22Rv1 (cell line): ENCODE results near the gene MSRB2.
A peak's percentile ranks its signal among the peaks of the same experiment; 100 is the strongest.

Experiments
- H3K27ac ChIP-seq: fragments of 450-650 bp; 2 replicates; pipeline ENCODE4 v1.5.1; 2017
- ZFX ChIP-seq: fragments of 450-650 bp; IDR thresholded peaks from 2 replicates; pipeline ENCODE4 v1.6.1; 2017; ENCODE audit warnings: antibody characterized with exemption, borderline replicate concordance
- TF ChIP-seq, protein P1 (sequence below): fragments of 450-650 bp; IDR thresholded peaks from 2 replicates; pipeline ENCODE4 v1.5.1; 2017; ENCODE audit warnings: mild to moderate bottlenecking

MSRB2 gene

GRCh38 chr10:23073527-23073926, 21.9 kb upstream of the MSRB2 start:
- no peak overlapping the region for H3K27ac ChIP-seq
- TF ChIP-seq, protein P1, sequence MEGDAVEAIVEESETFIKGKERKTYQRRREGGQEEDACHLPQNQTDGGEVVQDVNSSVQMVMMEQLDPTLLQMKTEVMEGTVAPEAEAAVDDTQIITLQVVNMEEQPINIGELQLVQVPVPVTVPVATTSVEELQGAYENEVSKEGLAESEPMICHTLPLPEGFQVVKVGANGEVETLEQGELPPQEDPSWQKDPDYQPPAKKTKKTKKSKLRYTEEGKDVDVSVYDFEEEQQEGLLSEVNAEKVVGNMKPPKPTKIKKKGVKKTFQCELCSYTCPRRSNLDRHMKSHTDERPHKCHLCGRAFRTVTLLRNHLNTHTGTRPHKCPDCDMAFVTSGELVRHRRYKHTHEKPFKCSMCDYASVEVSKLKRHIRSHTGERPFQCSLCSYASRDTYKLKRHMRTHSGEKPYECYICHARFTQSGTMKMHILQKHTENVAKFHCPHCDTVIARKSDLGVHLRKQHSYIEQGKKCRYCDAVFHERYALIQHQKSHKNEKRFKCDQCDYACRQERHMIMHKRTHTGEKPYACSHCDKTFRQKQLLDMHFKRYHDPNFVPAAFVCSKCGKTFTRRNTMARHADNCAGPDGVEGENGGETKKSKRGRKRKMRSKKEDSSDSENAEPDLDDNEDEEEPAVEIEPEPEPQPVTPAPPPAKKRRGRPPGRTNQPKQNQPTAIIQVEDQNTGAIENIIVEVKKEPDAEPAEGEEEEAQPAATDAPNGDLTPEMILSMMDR = no peak
- TF ChIP-seq ZFX = no peak

- TF ChIP-seq, protein P1 = no peak
- TF ChIP-seq ZFX = no peak
- no peak overlapping the region for H3K27ac ChIP-seq
These were observed 19.7 kb upstream of the MSRB2 start for GRCh38 chr10:23075672-23076071.

GRCh38 chr10:23078114-23078513, 17.3 kb upstream of the MSRB2 start:
- TF ChIP-seq ZFX = no peak
- TF ChIP-seq, protein P1 = no peak
- no peak overlapping the region for H3K27ac ChIP-seq

- no peak overlapping the region for H3K27ac ChIP-seq
- TF ChIP-seq ZFX = no peak
- TF ChIP-seq, protein P1 = no peak
These were observed 15.7 kb upstream of the MSRB2 start for GRCh38 chr10:23079700-23080099.

- H3K27ac ChIP-seq = no peak overlapping the region
- no peak for TF ChIP-seq ZFX
- TF ChIP-seq, protein P1 = no peak
These were observed 15.1 kb upstream of the MSRB2 start for GRCh38 chr10:23080262-23080661.

DNA sequence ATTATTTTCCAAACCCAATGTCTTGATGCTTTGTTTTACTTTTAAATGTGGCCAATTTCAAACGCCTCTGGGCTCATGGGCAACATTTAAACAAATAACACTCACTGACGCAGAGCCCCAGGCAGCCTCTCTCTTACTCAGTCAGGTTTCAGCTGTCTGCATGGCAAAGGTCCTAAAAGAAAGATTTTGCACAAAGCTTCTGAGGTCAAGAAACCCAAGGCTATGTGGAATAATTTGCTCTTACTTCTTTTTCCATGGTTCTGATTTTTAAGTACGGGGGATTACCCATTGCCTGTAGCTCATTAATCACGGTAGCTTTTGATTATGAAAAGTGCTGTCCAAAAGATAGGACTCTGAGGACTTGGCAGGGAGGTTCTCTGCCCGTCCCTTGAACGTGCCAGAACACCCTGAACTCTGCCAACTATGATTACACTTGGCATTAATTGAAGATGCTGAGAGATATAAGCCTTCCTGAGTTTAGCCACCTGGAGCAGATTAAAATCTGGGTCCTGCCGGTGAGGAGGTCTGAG, 14.1 kb upstream of the MSRB2 start:
- TF ChIP-seq, protein P1 = no peak
- TF ChIP-seq ZFX = no peak
- peak overlapping the region; percentile 63 for H3K27ac ChIP-seq

GRCh38 chr10:23081891-23082290, 13.5 kb upstream of the MSRB2 start:
- peak overlapping the region; percentile 63 for H3K27ac ChIP-seq
- TF ChIP-seq, protein P1 = peak; percentile 74
- no peak for TF ChIP-seq ZFX
